Uterus (tissue), 2 donors: Measurements from ENCODE around the gene CLPX.

Experiments used
- POLR2A ChIP-seq, 2 donors: fragments of 450-650 bp; IDR thresholded peaks; one replicate each; pipeline ENCODE4 v1.6.1; 2016; ENCODE audit warnings: antibody characterized with exemption in 2 of 2, mild to moderate bottlenecking in 1 of 2, moderate library complexity in 1 of 2
- TF ChIP-seq, protein P1 (sequence below), 4 experiments: fragments of 200-600 bp in 2 of 4; fragments of 450-650 bp in 2 of 4; sonication (generic) in 2 of 4; IDR thresholded peaks; one replicate each; pipeline ENCODE4 v1.5.1; 2016 to 2019; ENCODE audit warnings: antibody characterized with exemption in 4 of 4, mild to moderate bottlenecking in 2 of 4, moderate library complexity in 1 of 4

DNA sequence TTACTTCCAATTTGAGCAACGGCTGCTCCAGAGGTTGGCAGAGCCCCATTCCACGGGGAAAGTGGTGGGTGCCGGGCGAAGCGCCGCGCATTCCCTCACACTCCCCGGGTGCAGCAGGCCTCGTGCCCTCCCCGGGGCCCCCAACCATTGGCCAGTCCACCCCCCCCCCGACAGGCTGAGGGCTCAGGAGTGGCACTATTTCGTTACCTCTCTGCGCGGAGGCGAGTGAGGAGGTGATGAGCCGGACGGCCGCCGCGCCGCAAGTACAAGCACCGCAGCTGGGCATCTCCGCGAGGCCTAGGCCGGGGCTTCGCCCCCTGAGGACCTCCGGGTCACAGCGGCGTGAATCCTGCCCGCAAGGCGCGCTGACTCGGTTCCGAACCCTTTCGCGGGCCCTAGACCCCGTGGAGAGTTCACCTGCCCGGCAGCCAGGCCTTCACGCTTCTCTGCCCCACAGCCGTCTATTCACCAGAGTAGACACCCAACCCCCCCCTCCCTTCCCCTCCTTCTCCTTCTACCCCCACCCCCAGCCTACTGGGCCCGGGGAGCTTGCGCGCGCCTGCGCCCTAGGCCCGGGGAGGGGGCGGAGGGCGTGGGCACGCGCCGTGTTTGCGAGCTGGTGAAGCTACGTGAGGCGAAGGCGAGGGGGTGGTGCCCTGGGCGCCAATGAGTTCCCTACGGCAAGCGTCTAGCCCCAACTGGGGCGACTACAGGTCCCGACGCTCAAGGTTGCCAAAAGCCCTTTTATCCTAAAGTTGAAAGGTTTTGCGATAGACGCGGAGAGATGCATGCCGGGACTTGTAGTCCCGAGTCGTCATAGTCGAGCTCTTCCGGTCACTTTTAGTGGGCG lies at the start of gene CLPX:
- TF ChIP-seq, protein P1, sequence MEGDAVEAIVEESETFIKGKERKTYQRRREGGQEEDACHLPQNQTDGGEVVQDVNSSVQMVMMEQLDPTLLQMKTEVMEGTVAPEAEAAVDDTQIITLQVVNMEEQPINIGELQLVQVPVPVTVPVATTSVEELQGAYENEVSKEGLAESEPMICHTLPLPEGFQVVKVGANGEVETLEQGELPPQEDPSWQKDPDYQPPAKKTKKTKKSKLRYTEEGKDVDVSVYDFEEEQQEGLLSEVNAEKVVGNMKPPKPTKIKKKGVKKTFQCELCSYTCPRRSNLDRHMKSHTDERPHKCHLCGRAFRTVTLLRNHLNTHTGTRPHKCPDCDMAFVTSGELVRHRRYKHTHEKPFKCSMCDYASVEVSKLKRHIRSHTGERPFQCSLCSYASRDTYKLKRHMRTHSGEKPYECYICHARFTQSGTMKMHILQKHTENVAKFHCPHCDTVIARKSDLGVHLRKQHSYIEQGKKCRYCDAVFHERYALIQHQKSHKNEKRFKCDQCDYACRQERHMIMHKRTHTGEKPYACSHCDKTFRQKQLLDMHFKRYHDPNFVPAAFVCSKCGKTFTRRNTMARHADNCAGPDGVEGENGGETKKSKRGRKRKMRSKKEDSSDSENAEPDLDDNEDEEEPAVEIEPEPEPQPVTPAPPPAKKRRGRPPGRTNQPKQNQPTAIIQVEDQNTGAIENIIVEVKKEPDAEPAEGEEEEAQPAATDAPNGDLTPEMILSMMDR (IDR thresholded peaks at IDR 0.05) = no peak
- TF ChIP-seq POLR2A (IDR thresholded peaks at IDR 0.05) = peak; percentile 45 to 70
